Measurements from ENCODE around the gene INSIG1.

Gene INSIG1

GRCh38 chr7:155333346-155334234 is 35.9 kb downstream of the INSIG1 start:
- no peak for DNase-seq

GRCh38 chr7:155336812-155337602 is 39.3 kb downstream of the INSIG1 start:
- no peak for DNase-seq

- DNase-seq: no peak
These were observed 40.4 kb downstream of the INSIG1 start for GRCh38 chr7:155337946-155338631.

GRCh38 chr7:155338632-155339320 is 41.1 kb downstream of the INSIG1 start:
- DNase-seq: no peak

GRCh38 chr7:155339474-155339873 is 41.8 kb downstream of the INSIG1 start:
- no peak for DNase-seq

GRCh38 chr7:155340071-155340531 is 42.4 kb downstream of the INSIG1 start:
- no peak for DNase-seq

GRCh38 chr7:155340721-155341120 is 43.0 kb downstream of the INSIG1 start:
- DNase-seq: no peak

GRCh38 chr7:155341463-155341983 is 43.8 kb downstream of the INSIG1 start:
- no peak for DNase-seq

- no peak for DNase-seq
These were observed 44.6 kb downstream of the INSIG1 start for GRCh38 chr7:155342313-155342712.

GRCh38 chr7:155343150-155343549 is 45.5 kb downstream of the INSIG1 start:
- no peak for DNase-seq

- no peak for DNase-seq
These were observed 46.0 kb downstream of the INSIG1 start for GRCh38 chr7:155343661-155344121.

- DNase-seq: no peak
These were observed 46.6 kb downstream of the INSIG1 start for GRCh38 chr7:155344270-155344617.

- DNase-seq: peak; percentile 86
These were observed 47.1 kb downstream of the INSIG1 start for GRCh38 chr7:155344618-155345433.

- no peak for DNase-seq
These were observed 47.8 kb downstream of the INSIG1 start for GRCh38 chr7:155345490-155345889.

- no peak for DNase-seq
These were observed 48.6 kb downstream of the INSIG1 start for GRCh38 chr7:155346285-155346684.

- DNase-seq: no peak
These were observed 51.1 kb downstream of the INSIG1 start for GRCh38 chr7:155348806-155349205.

GRCh38 chr7:155349601-155350331 is 52.1 kb downstream of the INSIG1 start:
- no peak for DNase-seq

- DNase-seq: no peak
These were observed 53.6 kb downstream of the INSIG1 start for GRCh38 chr7:155351120-155351870.

- DNase-seq: no peak
These were observed 54.5 kb downstream of the INSIG1 start for GRCh38 chr7:155352076-155352752.

Data from NCI-H1092 treated with DMSO at 0.1 percent for 48 hours (cell line).